AG08396 (cell line): ENCODE data around the gene C1QTNF9B.
"Not testable (repeated sequence)": the region's sequence is repeated elsewhere in the genome, so short reads cannot be mapped to it uniquely, and the experiment has no call there.

Experiments
- DNase-seq: peaks from one replicate; pipeline ENCODE4 v3.0.0; 2012; ENCODE audit warnings: low spot score, mixed read lengths

Gene C1QTNF9B

DNA sequence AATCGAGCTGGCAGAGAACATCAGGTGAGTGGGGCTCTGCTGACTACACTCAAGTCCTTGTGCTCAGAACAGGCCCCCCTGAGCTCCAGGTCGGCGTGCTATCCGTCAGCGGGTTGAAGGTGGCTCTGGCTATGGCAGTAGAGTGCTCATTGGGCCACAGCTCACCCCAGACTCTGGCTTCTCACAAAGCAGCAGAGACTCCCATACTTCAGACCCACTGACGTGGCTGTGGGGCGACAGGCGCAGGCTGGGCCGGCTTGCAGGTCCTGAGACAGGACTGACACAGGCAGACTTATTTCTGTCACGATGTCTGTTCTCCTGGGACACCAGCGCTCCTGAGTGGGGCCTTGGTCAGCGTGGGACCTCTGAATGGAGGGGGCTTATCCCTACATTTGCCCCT is 2.6 kb downstream of the C1QTNF9B start:
- not testable (repeated sequence) for DNase-seq

DNA sequence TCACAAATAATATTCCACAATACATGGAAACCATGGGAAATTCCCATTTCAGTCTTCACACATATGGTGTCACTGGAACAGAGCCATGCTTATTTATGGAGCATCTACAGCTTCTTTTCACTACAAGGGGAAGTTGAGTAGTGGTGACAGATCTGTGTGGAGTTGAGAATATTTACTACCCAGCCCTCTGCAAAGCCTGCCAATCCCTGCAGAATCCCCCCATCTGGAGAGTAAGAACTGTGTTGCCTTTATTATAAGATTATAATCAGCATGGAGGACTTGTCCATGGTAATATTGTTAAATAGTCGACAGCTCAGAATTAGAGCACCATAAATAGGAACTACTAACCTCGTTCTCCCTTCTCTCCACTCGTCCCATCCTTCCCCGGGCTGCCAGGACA is 3.5 kb downstream of the C1QTNF9B start:
- DNase-seq: not testable (repeated sequence)

DNA sequence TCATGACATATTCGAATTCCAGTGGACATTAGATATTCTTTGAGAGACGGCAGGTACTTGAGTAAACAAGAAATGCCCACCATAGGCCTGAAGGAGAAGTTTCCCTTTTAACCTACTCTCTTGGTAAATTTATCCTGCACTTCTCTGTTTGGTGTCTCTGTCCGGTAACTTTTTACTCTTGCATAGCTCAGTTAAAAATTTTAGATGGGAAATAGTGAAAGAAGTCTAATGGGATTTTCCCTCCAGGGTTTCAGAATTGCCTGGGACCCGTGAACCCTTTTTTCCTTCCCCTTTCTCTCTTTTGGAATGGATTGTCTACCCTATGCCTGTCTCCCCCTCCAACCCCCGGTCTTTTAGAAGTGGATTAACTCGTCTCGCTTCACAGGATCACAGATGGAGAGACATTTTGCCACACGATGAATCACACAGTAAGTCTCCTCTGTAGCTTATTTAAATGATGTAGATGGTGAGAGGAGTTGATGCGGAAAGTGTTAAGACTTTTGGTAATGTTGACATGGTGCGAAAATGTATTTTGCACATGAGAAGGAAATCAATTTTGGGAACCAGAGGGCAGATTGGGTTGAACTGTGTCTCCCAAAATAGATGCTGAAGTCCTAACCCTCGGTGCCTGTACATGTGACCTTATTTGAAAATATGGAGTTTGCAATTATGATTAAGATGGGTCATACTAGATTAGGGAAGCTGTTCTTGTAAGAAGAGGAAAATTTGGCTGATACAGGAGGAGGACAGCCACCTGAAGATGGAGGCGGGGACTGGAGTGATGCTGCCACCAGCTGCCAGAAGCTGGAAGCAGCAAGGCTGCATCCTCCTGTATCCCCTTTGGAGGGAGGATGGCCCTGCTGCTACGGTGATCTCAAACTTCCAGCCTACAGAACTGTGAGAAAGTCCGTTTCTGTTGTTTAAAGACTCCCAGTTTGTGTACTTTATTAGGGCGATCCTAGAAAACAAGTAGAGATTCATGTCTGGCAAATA is 7.4 kb downstream of the C1QTNF9B start:
- DNase-seq: no peak

DNA sequence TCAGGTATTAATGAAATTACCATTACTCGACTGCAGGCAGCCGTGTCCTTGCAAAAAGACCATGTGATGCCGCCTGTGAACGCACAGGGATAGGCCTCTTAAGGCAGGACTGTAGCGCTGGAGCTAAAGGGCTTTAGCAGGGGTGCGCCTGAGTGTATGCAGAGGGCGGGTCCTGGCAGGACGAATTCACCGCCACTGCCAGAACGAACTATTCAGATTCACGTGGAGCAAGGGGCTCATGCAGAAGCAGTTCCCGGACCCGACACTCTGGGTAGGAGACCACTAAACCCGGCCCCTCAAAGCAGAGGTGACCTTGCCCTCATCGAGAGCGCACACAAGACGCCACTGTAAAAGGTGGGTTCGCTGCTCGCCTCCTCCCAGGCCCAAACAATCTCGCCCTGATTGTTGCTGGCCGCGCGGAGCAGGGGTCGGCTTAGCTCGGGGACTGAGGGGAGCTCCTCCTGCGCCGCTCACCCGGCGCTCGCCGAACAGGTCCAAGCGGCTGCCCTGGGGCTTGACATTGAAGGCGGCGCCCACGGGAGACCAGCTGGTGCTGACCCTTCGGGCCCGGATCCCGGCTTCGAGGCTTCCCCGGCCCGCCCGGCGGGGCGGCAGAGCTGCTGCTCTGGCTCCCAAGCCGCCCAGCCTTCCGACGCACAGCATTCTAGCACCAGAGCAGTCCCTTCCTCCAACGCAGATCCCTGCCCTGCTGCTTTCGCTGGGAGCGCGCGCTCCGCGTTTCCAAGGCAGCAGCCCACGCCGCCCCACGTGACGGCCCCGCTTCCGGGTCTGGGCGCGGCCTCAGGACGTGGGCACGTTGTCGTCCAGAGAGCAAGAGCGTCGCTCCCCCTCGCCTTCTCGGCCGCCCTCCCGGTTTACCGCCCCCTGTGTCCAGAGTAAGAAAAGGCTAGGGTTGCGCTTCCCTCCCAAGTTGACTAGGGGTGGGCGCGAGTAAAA is 8.4 kb downstream of the C1QTNF9B start, which contains the start of gene MIPEP:
MIPEP (minus strand) TSS at position 743 of the 957 bp plus-strand sequence; CDS start at position 663, 80 bp downstream.
- peak; percentile 97 for DNase-seq

DNA sequence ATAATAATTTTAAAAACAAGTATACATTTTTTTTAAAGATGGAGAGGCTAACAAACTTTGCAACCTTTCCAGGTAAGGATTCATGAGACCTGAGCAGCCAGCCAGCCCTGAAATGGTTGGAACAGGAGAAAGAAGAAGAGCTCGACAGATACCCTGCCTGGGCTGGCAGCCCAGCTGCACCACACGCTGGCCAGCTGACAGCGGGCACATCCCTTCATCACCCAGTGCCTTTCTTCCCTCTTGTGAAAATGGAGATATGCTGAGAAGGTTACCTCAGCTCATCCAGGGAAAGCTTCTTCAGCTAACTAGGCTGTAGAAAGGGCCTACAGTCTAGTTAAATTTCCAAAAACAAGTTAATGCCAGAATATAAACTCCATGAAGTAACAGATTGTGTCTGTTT is 12.9 kb downstream of the C1QTNF9B start:
- DNase-seq: not testable (repeated sequence)

DNA sequence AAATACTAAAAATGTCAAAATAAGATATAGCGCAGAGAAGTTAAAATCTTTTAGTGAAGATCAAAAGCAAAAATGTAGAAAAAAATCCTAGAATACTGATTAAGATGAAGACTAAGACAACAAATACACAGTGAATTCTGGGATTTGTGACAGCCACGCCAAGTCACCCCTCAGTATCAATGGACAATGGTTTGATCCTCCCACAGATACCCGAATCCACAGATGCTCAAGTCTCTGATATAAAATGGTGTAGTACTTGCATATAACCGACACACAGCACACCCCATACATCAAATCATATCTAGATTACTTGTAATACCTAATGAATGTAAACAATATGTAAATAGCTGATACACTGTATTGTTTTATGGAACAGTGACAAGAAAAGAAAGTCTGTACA is 14.0 kb downstream of the C1QTNF9B start:
- DNase-seq: no peak

DNA sequence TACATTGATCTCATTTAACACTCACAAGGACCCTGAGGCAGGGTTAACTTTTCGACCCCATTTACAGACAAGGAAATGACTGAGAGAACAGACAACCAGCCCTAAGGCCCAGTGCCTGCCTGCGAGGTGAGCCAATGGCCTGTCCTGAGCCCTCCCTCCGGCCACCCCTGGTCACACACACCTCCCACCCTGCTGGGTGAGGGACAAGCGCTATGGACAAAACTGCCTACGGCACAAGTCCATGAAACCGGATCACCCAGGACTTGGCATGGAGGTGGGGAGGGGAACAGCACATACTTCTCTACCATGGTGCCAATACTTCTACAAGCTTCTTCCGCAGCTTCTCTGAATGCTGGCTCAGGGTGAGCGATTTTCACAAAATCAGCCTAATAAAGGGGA is 15.9 kb downstream of the C1QTNF9B start:
- not testable (repeated sequence) for DNase-seq

DNA sequence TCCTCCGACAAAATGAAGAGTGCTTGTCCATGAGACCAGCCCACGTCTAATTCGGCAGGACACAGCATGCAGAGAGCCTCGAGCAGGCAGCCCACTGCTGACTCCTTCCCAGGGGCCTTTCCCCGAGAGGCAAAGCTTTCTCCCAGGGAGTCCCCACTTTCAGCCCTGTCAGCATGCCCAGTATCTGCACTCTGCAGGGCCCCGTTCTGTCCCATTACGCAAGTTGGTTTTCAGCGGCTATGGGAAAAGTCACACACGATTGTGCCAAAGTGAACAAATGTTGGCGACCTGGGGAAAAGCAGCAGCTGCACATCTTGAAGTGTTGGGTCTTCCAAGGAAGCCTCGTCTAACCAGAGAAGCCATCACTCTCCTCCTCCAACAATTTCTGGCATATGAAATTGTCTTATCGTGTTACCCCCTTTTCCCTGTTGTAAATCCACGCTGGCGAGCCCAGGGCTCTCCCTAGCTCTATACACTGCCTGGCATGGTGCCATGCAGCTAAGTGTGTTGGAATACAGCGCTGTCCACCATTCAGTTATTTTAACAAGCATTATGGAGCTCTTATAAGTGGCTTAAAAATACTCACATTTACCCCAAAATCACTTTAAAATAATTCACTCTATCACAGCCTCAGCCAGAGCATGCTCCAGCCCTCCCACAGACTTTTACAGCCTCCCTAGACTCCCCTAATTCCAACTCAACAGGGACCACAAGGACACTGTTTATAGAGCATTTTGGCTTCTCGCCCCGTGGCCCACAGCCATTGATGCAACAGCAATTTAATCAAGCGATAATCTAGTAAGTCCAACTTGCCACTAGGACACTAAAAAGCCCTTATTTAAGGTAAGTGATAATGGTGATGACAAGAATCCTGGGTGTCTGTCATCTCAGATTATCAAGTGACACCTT is 16.6 kb downstream of the C1QTNF9B start:
- not testable (repeated sequence) for DNase-seq

DNA sequence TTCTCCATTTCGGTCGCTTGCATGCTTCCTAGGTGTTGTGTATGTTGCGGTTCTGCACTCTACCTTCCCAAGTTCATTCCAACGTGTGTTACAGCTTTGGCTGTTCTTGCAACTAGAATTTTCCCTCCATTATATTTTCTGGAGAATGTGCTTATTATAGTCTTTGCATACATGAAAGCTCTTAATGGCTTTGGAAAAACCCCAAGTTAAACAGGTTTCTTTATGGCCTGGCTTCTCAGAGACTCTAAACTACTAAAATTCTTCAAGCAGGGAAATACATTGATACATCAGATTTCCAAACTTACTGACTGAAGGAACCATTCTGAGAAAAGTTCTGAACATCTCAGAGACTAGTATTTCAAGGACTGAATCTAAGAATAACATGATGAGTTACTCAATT is 20.0 kb downstream of the C1QTNF9B start:
- no peak for DNase-seq

DNA sequence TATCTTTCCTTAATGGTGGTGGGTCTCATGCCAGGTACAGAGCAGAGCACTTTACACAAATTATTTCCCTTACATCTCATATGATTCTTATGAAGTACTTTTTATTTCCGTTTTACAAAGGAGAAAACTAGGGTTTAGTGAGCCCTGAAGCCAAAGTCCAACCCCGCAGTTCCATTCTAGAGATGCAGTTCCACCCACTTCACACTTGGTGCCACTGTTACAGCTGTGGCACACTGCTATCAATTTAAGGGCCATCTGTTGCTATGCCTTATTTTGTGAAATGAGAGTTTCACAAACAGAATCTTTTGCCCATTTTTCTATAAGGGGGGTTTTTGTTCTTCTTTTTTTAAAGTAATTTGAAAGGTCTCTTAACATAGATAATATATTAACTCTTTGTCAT is 21.0 kb downstream of the C1QTNF9B start:
- peak; percentile 36 for DNase-seq

DNA sequence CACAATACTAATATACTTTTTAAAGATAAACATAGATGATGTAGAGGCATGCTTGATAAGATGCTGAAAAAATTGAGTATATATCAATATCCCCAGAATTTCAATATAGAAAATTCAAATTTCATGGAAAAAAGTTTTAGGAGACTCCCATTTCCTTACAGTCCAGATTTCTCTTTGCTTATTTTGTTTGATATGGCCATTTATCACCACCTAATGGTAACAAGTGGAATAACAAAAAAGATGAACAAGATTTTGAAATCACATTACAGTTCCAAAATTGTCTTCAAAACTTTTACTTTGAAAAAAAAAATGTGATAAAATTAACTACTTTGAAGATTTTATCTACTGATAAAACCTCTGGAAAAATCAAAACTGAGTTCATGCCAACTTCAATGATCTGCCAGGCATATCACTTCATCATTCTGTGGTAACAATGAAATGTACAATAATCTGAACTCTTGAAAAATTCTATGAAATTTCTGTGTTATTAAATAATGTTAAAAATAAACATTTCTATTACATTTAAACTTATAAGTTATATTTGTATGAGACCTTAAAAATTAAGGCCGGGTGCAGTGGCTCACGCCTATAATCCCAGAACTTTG is 25.6 kb downstream of the C1QTNF9B start:
- peak; percentile 47 for DNase-seq

DNA sequence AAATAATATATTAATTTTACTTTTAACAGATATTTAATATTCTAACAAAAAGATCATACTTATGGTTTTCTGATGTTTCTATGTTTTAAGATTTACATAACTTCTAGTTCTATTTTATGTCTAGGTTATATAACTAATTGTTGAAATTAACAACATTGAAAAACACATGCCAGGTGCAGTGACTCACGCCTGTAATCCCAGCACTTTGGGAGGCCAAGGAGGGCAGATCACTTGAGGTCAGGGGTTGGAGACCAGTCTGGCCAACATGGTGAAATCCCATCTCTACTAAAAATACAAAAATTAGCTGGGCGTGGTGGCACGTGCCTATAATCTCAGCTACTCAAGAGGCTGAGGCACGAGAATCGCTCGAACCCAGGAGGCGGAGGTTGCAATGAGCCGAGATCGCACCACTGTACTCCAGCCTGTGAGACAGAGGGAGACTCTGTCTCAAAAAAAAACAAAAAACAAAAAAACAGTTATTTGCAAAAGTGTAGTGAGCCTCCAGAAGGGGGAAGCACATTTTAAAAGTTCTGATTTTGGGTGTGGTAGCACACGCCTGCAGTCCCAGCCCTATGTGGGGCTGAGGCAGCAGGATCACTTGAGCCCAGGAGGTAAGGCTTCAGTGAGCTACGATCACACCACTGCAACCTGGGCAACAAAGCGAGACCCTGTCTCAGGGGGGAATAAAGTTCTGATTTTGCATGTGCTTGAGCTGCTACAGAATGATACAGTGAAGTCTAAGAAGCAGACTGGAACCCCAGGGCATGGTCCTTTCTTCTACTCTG is 26.8 kb downstream of the C1QTNF9B start:
- no peak for DNase-seq

DNA sequence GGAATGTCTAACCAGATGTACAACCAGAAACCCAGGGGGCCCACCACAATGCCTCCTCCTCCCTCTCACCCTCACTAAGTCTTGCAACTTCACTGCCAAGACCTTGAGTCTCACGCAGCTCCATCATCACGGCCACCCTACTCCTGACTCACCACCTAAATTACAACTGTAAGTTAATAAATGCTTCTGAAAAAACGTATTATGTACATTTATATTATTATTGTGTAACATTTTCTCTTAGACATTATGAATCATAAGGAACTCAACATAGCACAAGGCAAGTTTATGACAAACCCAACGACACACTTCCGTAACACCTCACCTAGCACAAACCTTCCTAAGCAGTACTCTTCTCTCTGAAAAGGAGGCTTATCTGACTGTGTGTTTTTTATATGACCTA is 28.8 kb downstream of the C1QTNF9B start:
- DNase-seq: no peak

DNA sequence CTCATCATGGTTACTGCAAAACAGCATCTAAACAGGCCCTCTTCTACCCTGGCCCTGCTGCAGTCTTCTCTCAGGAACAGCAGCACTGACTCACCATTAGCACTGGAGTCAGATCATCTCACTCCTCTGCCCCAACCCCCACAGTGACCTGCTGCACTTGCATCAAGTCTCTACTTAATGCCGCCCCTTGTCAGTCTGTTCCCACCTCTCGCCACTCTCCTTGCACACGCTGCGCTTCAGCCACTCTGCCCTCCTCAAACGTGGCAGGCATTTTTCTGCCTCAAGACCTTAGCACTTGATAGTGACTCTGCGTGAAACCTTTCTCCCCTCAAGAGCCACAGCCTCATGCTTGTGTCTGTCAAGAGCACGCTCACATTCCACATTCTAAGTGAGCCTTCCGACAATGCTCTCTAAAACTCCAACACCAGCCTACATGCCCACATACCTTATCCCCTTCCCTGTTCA is 30.2 kb downstream of the C1QTNF9B start:
- peak; percentile 48 for DNase-seq

DNA sequence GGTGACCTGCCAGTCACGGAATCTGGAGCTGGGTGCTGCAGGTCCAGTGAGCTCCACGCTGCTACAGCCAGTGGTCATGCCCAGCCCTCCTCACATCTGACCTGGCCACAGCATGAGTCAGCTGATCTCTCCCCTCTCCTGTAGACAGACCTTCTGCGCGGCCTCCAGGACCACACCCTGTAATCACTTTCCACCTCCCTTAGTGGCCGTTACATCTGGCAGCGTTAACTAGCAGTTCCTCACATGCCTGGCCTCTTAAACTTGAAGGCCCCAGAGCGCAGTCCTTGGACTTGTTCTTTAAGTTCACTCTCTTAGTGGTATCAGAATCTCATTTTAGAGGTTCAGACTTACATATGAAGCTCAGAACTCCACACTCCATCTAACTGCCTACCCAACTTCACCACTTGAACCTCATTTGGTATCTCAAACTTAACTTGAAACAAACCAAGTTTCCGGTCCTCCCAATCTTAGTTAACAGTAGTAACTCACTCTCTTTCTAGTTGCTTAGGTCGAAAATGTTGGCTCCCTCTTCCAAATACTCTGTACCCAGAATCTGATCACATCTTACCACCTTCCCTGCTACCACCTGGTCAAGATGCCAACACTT is 30.8 kb downstream of the C1QTNF9B start:
- no peak for DNase-seq

DNA sequence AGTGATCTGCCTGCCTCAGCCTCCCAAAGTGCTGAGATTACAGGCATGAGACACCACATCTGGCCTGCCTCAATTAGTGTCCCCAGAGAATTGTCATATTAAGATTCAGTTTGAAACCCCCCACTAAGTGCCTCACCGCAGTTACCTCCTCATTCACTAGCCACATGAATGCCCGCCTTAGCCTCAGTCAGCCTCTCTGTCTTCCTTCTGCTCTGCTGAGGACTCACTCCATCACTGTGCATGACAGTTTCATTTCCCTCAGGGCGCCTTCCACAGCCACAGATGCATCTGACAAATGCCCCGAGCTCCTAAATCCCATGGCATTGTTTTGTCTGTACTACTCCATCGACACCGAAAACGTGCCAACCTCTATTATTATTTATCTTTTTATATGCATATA is 31.4 kb downstream of the C1QTNF9B start:
- DNase-seq: no peak

DNA sequence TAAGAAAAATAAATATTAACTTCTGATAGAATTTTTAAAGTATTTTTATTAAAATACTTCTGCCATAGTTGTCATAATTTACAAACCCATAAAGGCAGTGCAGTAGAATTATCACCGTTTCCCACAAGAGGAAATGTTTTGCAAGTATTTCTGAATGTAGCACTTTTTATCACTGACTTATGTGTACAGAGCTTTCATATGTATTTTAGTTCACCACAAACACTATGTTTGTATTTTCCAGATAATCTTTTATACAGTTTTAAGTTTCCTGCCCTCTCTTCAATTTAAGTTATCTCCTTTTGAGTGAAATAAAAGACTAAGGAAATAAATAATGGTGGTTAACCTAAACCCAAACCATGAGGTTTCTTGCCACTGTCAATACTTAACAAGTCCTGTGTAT is 32.3 kb downstream of the C1QTNF9B start:
- no peak for DNase-seq

DNA sequence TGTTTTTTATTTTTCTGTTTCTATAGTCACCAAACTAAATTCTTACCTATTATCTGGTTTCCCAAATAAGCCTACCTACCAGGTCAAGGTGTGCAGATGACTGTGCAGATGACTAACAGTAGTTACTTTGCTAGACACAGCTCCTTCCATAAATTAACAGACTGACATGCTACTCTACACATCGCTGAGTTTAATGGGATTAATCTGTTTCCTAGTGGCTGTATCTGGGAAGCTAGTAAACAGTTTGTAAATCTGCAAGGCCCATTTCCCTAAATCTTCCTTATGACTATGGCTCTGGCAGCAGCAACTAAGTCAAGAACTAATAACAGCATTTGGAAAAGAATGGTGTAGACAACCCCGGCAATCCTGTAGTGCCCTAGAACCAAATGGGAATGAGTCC is 36.0 kb downstream of the C1QTNF9B start:
- DNase-seq: no peak

DNA sequence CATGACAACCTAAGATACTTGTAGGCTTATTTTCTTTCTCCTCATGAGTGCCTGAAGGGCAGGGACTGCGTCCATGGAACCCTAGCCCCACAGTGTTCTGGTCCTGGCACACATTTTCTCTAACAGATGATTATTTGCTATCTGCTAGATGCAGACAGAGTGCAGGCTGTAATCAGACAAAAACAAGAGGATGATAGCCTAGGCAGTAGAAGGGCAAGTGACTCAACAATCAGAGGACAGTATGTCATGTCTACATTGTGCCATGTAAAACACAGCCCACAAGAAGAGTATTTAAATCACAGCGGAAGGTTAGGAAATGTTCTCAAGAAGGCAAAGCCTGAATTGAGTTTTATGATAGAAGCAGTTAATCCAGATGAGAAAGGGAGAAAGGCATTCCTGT is 37.4 kb downstream of the C1QTNF9B start:
- DNase-seq: no peak

DNA sequence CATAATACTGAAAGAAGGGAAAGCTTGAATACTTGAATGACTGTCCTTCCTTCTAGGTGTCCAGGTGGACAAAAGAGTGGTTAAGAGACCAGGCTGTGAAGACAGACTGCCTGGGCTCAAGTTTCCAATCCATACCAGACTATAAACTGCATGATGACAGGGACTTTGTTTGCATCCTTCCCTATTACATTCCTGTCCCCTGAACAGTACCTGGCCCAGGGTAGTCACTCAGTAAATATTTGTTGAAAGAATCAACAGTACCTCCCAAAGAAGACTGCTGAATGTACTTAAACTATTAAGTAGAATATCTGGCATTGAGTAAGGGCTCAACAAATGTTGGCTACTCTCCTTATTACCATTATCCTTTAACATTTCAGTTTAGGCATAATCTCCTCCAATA is 37.8 kb downstream of the C1QTNF9B start:
- DNase-seq: no peak
